ENCODE results near the gene PECR.

PECR gene

DNA sequence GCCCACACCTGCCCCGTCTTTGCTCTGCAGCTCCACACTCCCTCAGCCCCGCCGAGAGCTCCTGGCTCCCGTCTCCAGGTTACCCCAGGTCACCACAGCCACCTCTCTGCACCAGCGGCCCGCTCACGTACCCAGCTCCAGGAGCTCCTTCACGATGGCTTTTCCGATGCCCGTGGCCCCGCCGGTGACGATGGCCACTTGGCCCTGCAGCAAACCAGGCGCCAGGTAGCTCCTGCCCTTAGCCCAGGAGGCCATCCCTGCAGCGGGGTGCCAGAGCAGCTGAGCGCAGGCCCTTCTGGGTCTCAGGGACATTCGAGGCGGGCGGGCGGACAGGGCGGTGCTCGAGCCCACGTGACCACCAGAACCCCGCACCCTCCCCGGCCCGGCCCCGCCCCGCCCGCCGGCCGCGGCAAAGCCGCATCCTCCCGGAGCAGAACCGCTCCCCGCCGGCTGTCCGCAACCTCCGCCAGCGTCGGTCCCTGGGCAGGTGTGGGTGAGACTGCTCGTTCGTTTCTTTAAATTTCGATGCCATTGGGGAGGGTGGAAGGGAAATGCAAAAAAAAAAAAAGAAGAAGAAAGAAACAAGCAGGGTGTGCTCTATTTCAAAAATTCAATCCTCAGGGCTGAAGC, at the start of gene PECR, which contains the start of gene TMEM169:
Gene PECR, minus strand, starts transcription at position 323 of the 630 bp plus-strand sequence. Its CDS starts 68 bp downstream, at position 255.
Gene TMEM169, plus strand, starts transcription at position 433 of the 630 bp plus-strand sequence. CDS start 14,045 bp downstream, outside the sequence.
- H3K9ac ChIP-seq (ENCODE audit: low read length), result peak within 1 kb of the TSS; percentile 72
- no peaks in the 10 kb centered on the region for H3K9me3 ChIP-seq (ENCODE audit: control insufficient read depth, insufficient read depth, low read depth, low read length)
- H3K27me3 ChIP-seq (ENCODE audit: control insufficient read depth, insufficient read depth, low read length), result no peaks in the 10 kb centered on the region
- H3K27ac ChIP-seq (ENCODE audit: low read depth, low read length), result no peak within 1 kb of the TSS
- peak within 1 kb of the TSS; percentile 83 for H3K4me3 ChIP-seq (ENCODE audit: low read depth, low read length)
- no peaks in the 10 kb centered on the region for H3K36me3 ChIP-seq (ENCODE audit: control insufficient read depth, insufficient read depth, low read length)
- H3K4me1 ChIP-seq (ENCODE audit: control insufficient read depth, insufficient read depth, low read length), result peaks cover 26% of the 10 kb centered on the region

DNA sequence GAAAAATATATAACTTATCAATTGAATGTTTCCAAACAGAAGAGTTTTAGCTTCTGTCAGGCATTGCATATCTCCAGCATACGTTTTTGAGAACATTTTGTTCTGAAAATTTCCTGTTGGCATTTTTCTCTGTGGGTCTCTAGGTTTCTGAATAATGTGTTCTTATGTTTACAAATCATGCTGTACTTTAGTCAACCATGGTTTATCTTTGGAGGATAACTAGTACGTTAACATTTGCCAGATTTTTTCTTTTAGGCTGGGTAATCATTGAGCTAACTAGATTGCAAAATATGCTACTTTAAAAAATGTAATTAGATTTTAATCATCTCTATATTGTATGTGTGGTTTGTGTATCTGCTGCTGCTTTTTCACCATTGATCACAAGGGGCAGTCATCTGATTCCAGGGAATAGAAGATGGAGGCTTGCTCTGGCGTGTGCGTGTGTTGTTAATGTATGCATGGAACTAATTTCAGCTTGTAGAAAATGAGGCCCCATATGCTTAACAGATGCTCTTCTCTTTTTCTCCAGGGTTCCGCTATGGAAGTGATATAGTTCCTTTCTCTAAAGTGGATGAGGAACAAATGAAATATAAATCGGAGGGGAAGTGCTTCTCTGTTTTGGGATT, 48.9 kb upstream of the PECR start:
- Histone ChIP-seq H3K4me1 (ENCODE audit: control insufficient read depth, insufficient read depth, low read length) (no peaks in the 10 kb centered on the region), H3K9ac (ENCODE audit: low read length) (no peak overlapping the region), H3K27ac (ENCODE audit: low read depth, low read length) (no peak overlapping the region), H3K36me3 (ENCODE audit: control insufficient read depth, insufficient read depth, low read length) (peaks cover 98% of the 10 kb centered on the region), H3K27me3 (ENCODE audit: control insufficient read depth, insufficient read depth, low read length) (no peaks in the 10 kb centered on the region), H3K4me3 (ENCODE audit: low read depth, low read length) (no peak overlapping the region), H3K9me3 (ENCODE audit: control insufficient read depth, insufficient read depth, low read depth, low read length) (no peaks in the 10 kb centered on the region)

DNA sequence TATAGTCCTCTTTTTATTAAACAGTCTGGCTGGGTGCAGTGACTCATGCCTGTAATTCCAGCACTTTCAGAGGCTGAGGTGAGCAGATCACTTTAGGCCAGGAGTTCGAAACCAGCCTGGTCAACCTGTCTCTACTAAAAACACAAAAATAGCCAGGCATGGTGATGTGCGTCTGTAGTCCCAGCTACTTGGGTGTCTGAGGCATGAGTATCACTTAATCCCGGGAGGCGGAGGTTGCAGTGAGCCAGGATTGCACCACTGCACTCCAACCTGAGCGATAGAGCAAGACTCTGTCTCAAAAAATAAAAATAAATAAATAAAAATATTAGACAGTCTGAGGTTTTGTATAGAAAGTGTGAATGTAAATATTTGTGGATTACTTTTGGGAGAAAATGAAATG, 45.3 kb upstream of the PECR start:
- peaks cover 98% of the 10 kb centered on the region for H3K36me3 ChIP-seq (ENCODE audit: control insufficient read depth, insufficient read depth, low read length)
- no peak overlapping the region for H3K9ac ChIP-seq (ENCODE audit: low read length)
- H3K27ac ChIP-seq (ENCODE audit: low read depth, low read length), result no peak overlapping the region
- H3K9me3 ChIP-seq (ENCODE audit: control insufficient read depth, insufficient read depth, low read depth, low read length), result no peaks in the 10 kb centered on the region
- no peaks in the 10 kb centered on the region for H3K4me1 ChIP-seq (ENCODE audit: control insufficient read depth, insufficient read depth, low read length)
- H3K27me3 ChIP-seq (ENCODE audit: control insufficient read depth, insufficient read depth, low read length), result no peaks in the 10 kb centered on the region
- H3K4me3 ChIP-seq (ENCODE audit: low read depth, low read length), result no peak overlapping the region

DNA sequence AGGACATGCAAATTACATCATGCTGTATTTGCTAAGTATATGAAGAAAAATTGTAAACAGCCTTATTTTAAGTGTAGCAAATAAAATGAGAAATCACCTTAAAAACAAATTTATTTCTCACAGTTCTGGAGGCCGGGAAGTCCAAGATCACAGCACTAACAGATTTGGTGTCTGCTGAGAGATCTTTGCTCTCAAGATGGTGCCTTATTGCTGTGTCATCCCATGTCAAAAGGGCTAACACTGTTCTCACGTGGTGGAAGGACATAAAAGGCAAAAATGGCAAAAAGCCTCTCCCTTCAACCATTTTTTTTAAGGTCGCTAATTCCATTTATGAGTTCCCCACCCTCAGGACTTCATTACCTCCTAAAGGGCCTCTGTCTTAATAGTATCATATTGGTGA, 39.6 kb upstream of the PECR start:
- Histone ChIP-seq H3K4me3 (ENCODE audit: low read depth, low read length) (no peak overlapping the region), H3K4me1 (ENCODE audit: control insufficient read depth, insufficient read depth, low read length) (no peaks in the 10 kb centered on the region), H3K27ac (ENCODE audit: low read depth, low read length) (0 out of 2 replicates have a peak overlapping the region, but pooled peaks have one; percentile 9), H3K27me3 (ENCODE audit: control insufficient read depth, insufficient read depth, low read length) (no peaks in the 10 kb centered on the region), H3K36me3 (ENCODE audit: control insufficient read depth, insufficient read depth, low read length) (peaks cover 100% of the 10 kb centered on the region), H3K9me3 (ENCODE audit: control insufficient read depth, insufficient read depth, low read depth, low read length) (no peaks in the 10 kb centered on the region), H3K9ac (ENCODE audit: low read length) (no peak overlapping the region)

DNA sequence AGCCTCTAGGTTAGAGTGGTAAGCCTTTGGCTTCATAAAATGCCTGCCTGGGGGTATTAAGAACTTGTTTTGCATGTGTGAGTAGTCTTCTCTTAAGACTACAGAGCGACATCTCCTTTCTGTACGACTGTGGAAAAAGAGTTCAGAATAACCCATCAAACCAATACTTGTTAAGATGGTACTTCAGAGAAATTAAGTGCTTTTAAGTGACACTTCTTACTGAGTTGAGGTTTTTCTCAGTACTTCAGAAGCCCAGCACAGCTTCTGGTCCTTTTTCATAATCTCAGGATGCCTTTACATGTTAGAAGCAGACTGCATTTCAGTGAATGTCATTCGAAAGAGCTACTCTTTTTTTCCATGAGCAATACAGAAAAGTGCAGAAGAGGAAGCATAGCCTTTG, 38.4 kb upstream of the PECR start:
- no peak overlapping the region for H3K9ac ChIP-seq (ENCODE audit: low read length)
- no peak overlapping the region for H3K27ac ChIP-seq (ENCODE audit: low read depth, low read length)
- H3K4me3 ChIP-seq (ENCODE audit: low read depth, low read length), result no peak overlapping the region
- H3K9me3 ChIP-seq (ENCODE audit: control insufficient read depth, insufficient read depth, low read depth, low read length), result no peaks in the 10 kb centered on the region
- no peaks in the 10 kb centered on the region for H3K27me3 ChIP-seq (ENCODE audit: control insufficient read depth, insufficient read depth, low read length)
- peaks cover 100% of the 10 kb centered on the region for H3K36me3 ChIP-seq (ENCODE audit: control insufficient read depth, insufficient read depth, low read length)
- peaks cover 12% of the 10 kb centered on the region for H3K4me1 ChIP-seq (ENCODE audit: control insufficient read depth, insufficient read depth, low read length)

DNA sequence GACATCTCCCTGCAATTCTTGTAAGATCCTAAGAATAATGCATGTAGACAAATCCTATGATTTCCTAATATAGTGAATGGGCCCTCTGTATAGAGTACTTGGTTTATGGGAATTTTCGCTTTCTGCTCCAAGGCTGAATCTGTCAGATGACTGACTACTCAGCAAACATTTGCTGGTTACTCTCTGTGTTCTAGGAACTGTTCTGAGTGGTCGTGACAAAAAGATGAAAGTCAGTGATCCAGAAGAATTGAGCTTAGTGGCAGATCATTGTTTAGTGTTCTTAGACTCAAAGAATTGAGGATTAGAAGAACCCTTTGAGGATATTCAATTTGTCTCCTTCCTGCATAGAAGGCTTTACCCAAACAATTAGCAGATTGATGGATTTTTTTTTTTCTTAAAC, 37.5 kb upstream of the PECR start:
- H3K4me1 ChIP-seq (ENCODE audit: control insufficient read depth, insufficient read depth, low read length), result peaks cover 17% of the 10 kb centered on the region
- no peaks in the 10 kb centered on the region for H3K27me3 ChIP-seq (ENCODE audit: control insufficient read depth, insufficient read depth, low read length)
- no peak overlapping the region for H3K4me3 ChIP-seq (ENCODE audit: low read depth, low read length)
- H3K9ac ChIP-seq (ENCODE audit: low read length), result no peak overlapping the region
- no peaks in the 10 kb centered on the region for H3K9me3 ChIP-seq (ENCODE audit: control insufficient read depth, insufficient read depth, low read depth, low read length)
- H3K36me3 ChIP-seq (ENCODE audit: control insufficient read depth, insufficient read depth, low read length), result peaks cover 96% of the 10 kb centered on the region
- no peak overlapping the region for H3K27ac ChIP-seq (ENCODE audit: low read depth, low read length)

DNA sequence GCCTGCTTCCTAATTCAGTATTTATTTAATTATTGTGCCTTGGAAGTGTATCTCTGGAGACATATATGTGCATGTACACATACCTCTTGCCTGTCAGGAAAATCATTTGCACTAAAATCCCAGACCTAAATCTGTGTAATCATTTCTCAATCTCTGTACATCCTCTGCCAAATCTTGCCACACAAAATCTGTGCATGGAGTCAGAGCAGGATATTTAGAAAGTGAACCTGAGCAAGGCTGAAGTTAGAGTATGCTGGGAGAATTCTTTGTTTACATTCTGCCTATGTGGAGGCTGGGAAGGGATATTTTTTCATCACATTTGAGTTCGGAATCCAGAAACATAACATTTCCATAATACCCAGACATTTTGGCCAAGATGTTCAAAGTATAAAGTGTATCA, 36.9 kb upstream of the PECR start:
- Histone ChIP-seq H3K4me3 (ENCODE audit: low read depth, low read length) (no peak overlapping the region), H3K4me1 (ENCODE audit: control insufficient read depth, insufficient read depth, low read length) (peaks cover 17% of the 10 kb centered on the region), H3K27ac (ENCODE audit: low read depth, low read length) (no peak overlapping the region), H3K27me3 (ENCODE audit: control insufficient read depth, insufficient read depth, low read length) (no peaks in the 10 kb centered on the region), H3K9me3 (ENCODE audit: control insufficient read depth, insufficient read depth, low read depth, low read length) (no peaks in the 10 kb centered on the region), H3K36me3 (ENCODE audit: control insufficient read depth, insufficient read depth, low read length) (peaks cover 96% of the 10 kb centered on the region), H3K9ac (ENCODE audit: low read length) (no peak overlapping the region)

DNA sequence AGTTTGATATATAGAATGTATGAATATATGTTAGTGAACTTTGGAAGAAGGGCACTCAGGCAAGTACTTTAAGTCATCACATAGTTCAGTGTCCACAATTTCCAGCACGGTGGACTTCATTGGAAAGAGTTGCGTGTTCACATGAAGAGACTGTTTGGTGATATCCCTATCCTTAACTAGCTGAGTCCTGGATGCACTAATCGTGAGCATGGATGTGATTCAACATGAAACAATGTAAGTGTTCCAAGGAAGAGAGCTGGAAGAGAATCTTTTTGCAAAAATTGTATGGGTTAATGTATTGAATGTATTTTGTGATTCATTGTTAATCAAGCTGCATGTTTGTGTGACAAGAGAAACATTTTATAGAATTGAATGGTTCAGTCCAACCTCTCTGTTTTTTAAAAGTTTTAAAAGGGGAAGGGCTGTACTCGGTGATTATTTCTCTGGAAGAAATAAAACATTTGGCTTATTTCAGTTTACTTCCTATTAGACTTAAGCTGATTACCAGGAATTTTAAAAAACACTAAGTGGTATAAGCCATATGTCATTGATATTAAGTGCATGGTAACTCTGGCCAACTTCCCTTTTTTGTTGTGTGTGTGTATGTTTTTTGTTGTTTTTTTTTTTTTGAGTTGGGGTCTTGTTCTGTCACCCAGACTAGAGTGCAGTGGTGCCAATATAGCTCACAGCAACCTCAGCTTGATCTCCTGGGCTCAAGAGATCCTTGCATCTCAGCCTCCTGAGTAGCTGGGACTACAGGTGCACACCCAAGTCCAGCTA, 36.1 kb upstream of the PECR start:
- Histone ChIP-seq H3K9ac (ENCODE audit: low read length) (no peak overlapping the region), H3K36me3 (ENCODE audit: control insufficient read depth, insufficient read depth, low read length) (peaks cover 96% of the 10 kb centered on the region)

DNA sequence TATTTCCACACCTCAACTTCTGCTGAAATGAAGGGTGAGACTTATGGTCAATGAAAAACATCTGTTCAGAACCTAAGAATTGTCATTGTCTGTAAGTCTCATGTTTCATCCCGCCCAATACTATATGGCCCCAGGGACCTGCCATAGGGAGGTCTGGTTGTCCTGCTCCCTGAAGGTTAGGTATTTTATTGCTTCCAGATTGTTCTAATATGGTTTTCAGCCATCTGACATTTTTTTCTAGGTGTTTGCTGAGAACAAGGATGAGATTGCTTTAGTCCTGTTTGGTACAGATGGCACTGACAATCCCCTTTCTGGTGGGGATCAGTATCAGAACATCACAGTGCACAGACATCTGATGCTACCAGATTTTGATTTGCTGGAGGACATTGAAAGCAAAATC, 34.8 kb upstream of the PECR start:
- Histone ChIP-seq H3K27me3 (ENCODE audit: control insufficient read depth, insufficient read depth, low read length) (no peaks in the 10 kb centered on the region), H3K4me1 (ENCODE audit: control insufficient read depth, insufficient read depth, low read length) (peaks cover 17% of the 10 kb centered on the region), H3K36me3 (ENCODE audit: control insufficient read depth, insufficient read depth, low read length) (peaks cover 96% of the 10 kb centered on the region), H3K9ac (ENCODE audit: low read length) (no peak overlapping the region), H3K27ac (ENCODE audit: low read depth, low read length) (no peak overlapping the region), H3K9me3 (ENCODE audit: control insufficient read depth, insufficient read depth, low read depth, low read length) (no peaks in the 10 kb centered on the region), H3K4me3 (ENCODE audit: low read depth, low read length) (no peak overlapping the region)

More for the DNA sequence above, 36.1 kb upstream of the PECR start:
- Histone ChIP-seq H3K9me3 (ENCODE audit: control insufficient read depth, insufficient read depth, low read depth, low read length) (no peaks in the 10 kb centered on the region), H3K27me3 (ENCODE audit: control insufficient read depth, insufficient read depth, low read length) (no peaks in the 10 kb centered on the region), H3K4me1 (ENCODE audit: control insufficient read depth, insufficient read depth, low read length) (peaks cover 17% of the 10 kb centered on the region), H3K4me3 (ENCODE audit: low read depth, low read length) (no peak overlapping the region), H3K27ac (ENCODE audit: low read depth, low read length) (no peak overlapping the region)

DNA sequence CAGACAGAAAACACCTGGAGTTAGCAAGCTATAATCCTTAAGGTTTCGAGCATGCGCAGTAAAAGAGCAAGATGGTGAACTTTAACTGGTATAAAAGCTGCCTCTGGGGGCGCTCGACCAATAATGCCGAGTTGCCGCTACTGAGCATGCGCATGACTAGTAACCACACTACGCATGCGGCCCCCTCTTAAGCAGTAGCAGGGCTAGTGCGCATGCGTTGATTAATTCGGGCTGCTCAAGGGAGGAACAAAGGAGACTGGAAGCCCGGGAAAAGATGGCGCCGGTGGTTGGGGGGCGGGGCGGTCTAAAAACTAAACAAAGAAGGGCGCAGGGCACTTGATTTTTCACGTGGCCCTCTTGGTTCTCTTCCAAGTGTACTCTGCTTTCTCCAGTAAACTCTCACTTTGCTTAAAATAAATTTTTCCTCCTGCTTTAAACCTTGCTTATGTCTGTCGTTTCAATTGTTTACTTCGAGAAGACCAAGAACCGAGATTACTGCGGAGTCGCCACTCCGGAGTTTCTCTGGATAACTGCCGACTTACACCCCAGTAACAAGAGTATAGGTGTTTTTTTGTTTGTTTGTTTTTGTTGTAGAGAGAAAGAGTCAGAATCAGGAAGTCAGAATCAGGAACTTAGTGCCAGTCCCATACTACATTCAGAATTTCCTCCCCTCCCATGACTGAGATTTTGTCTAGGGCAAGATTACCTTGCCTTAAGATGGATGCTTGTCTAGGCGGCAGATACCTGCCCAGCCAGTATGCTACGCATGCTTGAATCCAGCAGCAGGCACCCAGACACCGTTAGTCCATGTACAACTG, 33.3 kb upstream of the PECR start:
- no peaks in the 10 kb centered on the region for H3K9me3 ChIP-seq (ENCODE audit: control insufficient read depth, insufficient read depth, low read depth, low read length)
- peak overlapping the region; percentile 63 for H3K4me3 ChIP-seq (ENCODE audit: low read depth, low read length)
- H3K27me3 ChIP-seq (ENCODE audit: control insufficient read depth, insufficient read depth, low read length), result no peaks in the 10 kb centered on the region
- peaks cover 93% of the 10 kb centered on the region for H3K36me3 ChIP-seq (ENCODE audit: control insufficient read depth, insufficient read depth, low read length)
- H3K27ac ChIP-seq (ENCODE audit: low read depth, low read length), result peak overlapping the region; percentile 100
- H3K4me1 ChIP-seq (ENCODE audit: control insufficient read depth, insufficient read depth, low read length), result peaks cover 21% of the 10 kb centered on the region
- H3K9ac ChIP-seq (ENCODE audit: low read length), result peak overlapping the region; percentile 98

Data from HUES6 (cell line).